H9 (cell line): ENCODE results near the gene PDIA6. TPM values are rescaled to one million over a fixed set of nuclear protein-coding genes. Genes with fewer than 3 reads are reported as not detected.

Experiments
- DNase-seq: peaks from one replicate; pipeline ENCODE4 v3.0.0-alpha.2; 2017
- H2AFZ ChIP-seq: one replicate; pipeline ENCODE4 v1.6.1; 2013; ENCODE audit warnings: mild to moderate bottlenecking, low read length, control low read depth, moderate library complexity
- H2AK5ac ChIP-seq: 2 replicates; pipeline ENCODE4 v1.6.1; 2013; ENCODE audit warnings: low read length, control low read depth, mixed read lengths; ENCODE audit not compliant: insufficient read length
- H2BK120ac ChIP-seq: one replicate; pipeline ENCODE4 v1.6.1; 2013; ENCODE audit warnings: low read depth, mild to moderate bottlenecking, low read length, control low read depth, inconsistent platforms; ENCODE audit not compliant: poor library complexity, severe bottlenecking
- H2BK12ac ChIP-seq: 2 replicates; pipeline ENCODE4 v1.6.1; 2013; ENCODE audit warnings: low read length, control low read depth, mixed read lengths, low read depth; ENCODE audit not compliant: insufficient read length
- H2BK15ac ChIP-seq: 2 replicates; pipeline ENCODE4 v1.6.1; 2013; ENCODE audit warnings: low read depth, low read length, control low read depth
- H2BK20ac ChIP-seq: one replicate; pipeline ENCODE4 v1.6.1; 2013; ENCODE audit warnings: low read depth, mild to moderate bottlenecking, low read length, control low read depth, inconsistent platforms; ENCODE audit not compliant: poor library complexity, severe bottlenecking
- H2BK5ac ChIP-seq: 2 replicates; pipeline ENCODE4 v1.6.1; 2013; ENCODE audit warnings: low read length, control low read depth, mixed read lengths; ENCODE audit not compliant: insufficient read length
- H3K14ac ChIP-seq: 2 replicates; pipeline ENCODE4 v1.6.1; 2013; ENCODE audit warnings: low read length, control low read depth; ENCODE audit not compliant: insufficient read depth
- H3K18ac ChIP-seq: 2 replicates; pipeline ENCODE4 v1.6.1; 2013; ENCODE audit warnings: low read depth, mild to moderate bottlenecking, mixed read lengths, low read length, control low read depth; ENCODE audit not compliant: insufficient read length
- H3K23ac ChIP-seq: 2 replicates; pipeline ENCODE4 v1.6.1; 2013; ENCODE audit warnings: low read length, control low read depth, mixed read lengths, low read depth; ENCODE audit not compliant: insufficient read length
- H3K23me2 ChIP-seq: 2 replicates; pipeline ENCODE4 v1.6.1; 2013; ENCODE audit warnings: low read depth, mild to moderate bottlenecking, mixed read lengths, low read length, control low read depth; ENCODE audit not compliant: insufficient read length, poor library complexity, severe bottlenecking
- H3K27ac ChIP-seq: 2 replicates; pipeline ENCODE4 v1.5.1; 2013; ENCODE audit warnings: low read length, control low read depth, mixed read lengths, low read depth; ENCODE audit not compliant: insufficient read length
- H3K27me3 ChIP-seq: 2 replicates; pipeline ENCODE4 v1.6.1; 2013; ENCODE audit warnings: low read length, control low read depth, inconsistent platforms; ENCODE audit not compliant: insufficient read depth
- H3K4ac ChIP-seq: 2 replicates; pipeline ENCODE4 v1.6.1; 2013; ENCODE audit warnings: low read depth, mild to moderate bottlenecking, control low read depth, inconsistent platforms, low read length, moderate library complexity
- H3K4me1 ChIP-seq: 2 replicates; pipeline ENCODE4 v1.6.1; 2013; ENCODE audit warnings: low read length, control low read depth, inconsistent platforms; ENCODE audit not compliant: insufficient read depth
- H3K4me2 ChIP-seq: 2 replicates; pipeline ENCODE4 v1.6.1; 2013; ENCODE audit warnings: low read length, control low read depth, mixed read lengths; ENCODE audit not compliant: insufficient read length, insufficient read depth
- H3K56ac ChIP-seq: 2 replicates; pipeline ENCODE4 v1.6.1; 2013; ENCODE audit warnings: low read depth, mild to moderate bottlenecking, mixed read lengths, low read length, control low read depth; ENCODE audit not compliant: insufficient read length
- H3K79me1 ChIP-seq: 2 replicates; pipeline ENCODE4 v1.6.1; 2013; ENCODE audit warnings: low read depth, mild to moderate bottlenecking, moderate library complexity, low read length, control low read depth, inconsistent platforms; ENCODE audit not compliant: insufficient read depth, poor library complexity, severe bottlenecking
- H3K79me2 ChIP-seq: 2 replicates; pipeline ENCODE4 v1.6.1; 2013; ENCODE audit warnings: low read length, control low read depth, inconsistent platforms; ENCODE audit not compliant: insufficient read depth
- H3K9ac ChIP-seq: 2 replicates; pipeline ENCODE4 v1.6.1; 2013; ENCODE audit warnings: low read length, control low read depth, mixed read lengths; ENCODE audit not compliant: insufficient read length; ENCODE audit errors: extremely low read depth
- H3K9me3 ChIP-seq: one replicate; pipeline ENCODE4 v1.6.1; 2013; ENCODE audit warnings: low read depth, low read length, inconsistent platforms; ENCODE audit not compliant: control insufficient read depth
- H3T11ph ChIP-seq: one replicate; pipeline ENCODE4 v1.6.1; 2013; ENCODE audit warnings: mild to moderate bottlenecking, low read length, control low read depth, inconsistent platforms
- H4K20me1 ChIP-seq: one replicate; pipeline ENCODE4 v1.6.1; 2013; ENCODE audit not compliant: control insufficient read depth, insufficient read length, insufficient read depth
- H4K5ac ChIP-seq: 2 replicates; pipeline ENCODE4 v1.6.1; 2013; ENCODE audit warnings: low read depth, mild to moderate bottlenecking, mixed read lengths, low read length, control low read depth; ENCODE audit not compliant: insufficient read length
- H4K8ac ChIP-seq: replicated peaks from 2 replicates; pipeline ENCODE4 v1.6.1; 2013; ENCODE audit warnings: low read length, control low read depth, mixed read lengths, low read depth; ENCODE audit not compliant: insufficient read length
- H4K91ac ChIP-seq: 2 replicates; pipeline ENCODE4 v1.6.1; 2013; ENCODE audit warnings: low read depth, mild to moderate bottlenecking, moderate library complexity, mixed read lengths, low read length, control low read depth; ENCODE audit not compliant: insufficient read length
- H3K27ac Mint-ChIP-seq, 3 experiments: 2 replicates in 2 of 3; 3 replicates in 1 of 3; pipeline ENCODE4 v1.8.0; 2020 to 2021; ENCODE audit warnings: mixed read lengths in 3 of 3, mild to moderate bottlenecking in 1 of 3, moderate library complexity in 1 of 3
- H3K27me3 Mint-ChIP-seq: 2 replicates; pipeline ENCODE4 v1.8.0; 2021; ENCODE audit warnings: low read depth, mild to moderate bottlenecking, moderate library complexity, mixed read lengths
- H3K36me3 Mint-ChIP-seq, 3 experiments: 2 replicates in 2 of 3; 3 replicates in 1 of 3; pipeline ENCODE4 v1.8.0; 2020 to 2021; ENCODE audit warnings: low read depth in 3 of 3, mixed read lengths in 3 of 3; ENCODE audit not compliant: insufficient read depth in 1 of 3
- H3K4me1 Mint-ChIP-seq, 2 experiments: 2 replicates each; pipeline ENCODE4 v1.8.0; 2020; ENCODE audit warnings: mixed read lengths in 2 of 2
- H3K4me3 Mint-ChIP-seq, 2 experiments: 2 replicates in 1 of 2; 3 replicates in 1 of 2; pipeline ENCODE4 v1.8.0; 2020 to 2021; ENCODE audit warnings: mild to moderate bottlenecking in 2 of 2, mixed read lengths in 2 of 2, moderate library complexity in 1 of 2
- H3K9me3 Mint-ChIP-seq, 2 experiments: 2 replicates in 1 of 2; 3 replicates in 1 of 2; pipeline ENCODE4 v1.8.0; 2020; ENCODE audit warnings: mild to moderate bottlenecking in 2 of 2, mixed read lengths in 2 of 2, moderate library complexity in 1 of 2
- WGBS: extraction: QIAGEN DNeasy Blood & Tissue Kit; methylation state at CpG from one replicate; pipeline ENCODE4 v1.1.7; 2013; ENCODE audit warnings: missing lambda C conversion rate, low lambda C conversion rate, mixed read lengths; ENCODE audit not compliant: insufficient read length; ENCODE audit errors: extremely low coverage; 5-methylcytosine and 5-hydroxymethylcytosine counted together
- total RNA-seq: library from RNA; stranded (reverse); gene quantifications from 2 replicates; pipeline ENCODE4 v1.2.1, GENCODE V29; 2021
- TF ChIP-seq, protein P1 (sequence below): fragments of 200-600 bp; sonication (generic); conservative IDR thresholded peaks from 3 replicates; pipeline ENCODE4 v1.8.0; 2021; ENCODE audit warnings: antibody characterized with exemption, mild to moderate bottlenecking

PDIA6 gene
- total RNA-seq, 1 experiment from 2014 or later = 301 TPM

DNA sequence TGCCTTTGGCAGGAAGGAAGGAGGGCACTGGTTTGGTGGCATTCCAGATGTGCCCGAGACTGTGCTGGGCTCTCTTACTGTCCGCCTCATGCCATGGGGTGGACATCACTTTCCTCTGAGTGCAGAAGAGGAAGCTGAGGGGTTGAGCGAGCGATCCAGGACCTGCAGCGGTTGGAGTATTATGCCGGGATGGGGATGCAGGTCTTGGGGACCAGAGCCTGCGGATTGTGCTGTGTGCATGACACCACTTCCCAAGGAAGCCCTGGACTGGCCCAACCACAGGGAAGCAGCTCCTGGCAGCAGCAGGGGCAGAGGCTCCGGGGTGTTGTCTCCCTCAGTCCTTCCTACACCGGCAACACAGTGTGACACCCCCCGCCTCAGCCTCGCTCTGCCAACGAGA, 46.7 kb downstream of the PDIA6 start:
- no peak overlapping the region for H3T11ph ChIP-seq
- H3K27me3 Mint-ChIP-seq = peaks cover 7% of the 10 kb centered on the region
- H3K9ac ChIP-seq = no peak overlapping the region
- no peak overlapping the region for H4K5ac ChIP-seq
- no peak overlapping the region; a peak in 1 of 5 replicates for H3K4me3 Mint-ChIP-seq
- no peak overlapping the region for H3K14ac ChIP-seq
- no peak overlapping the region for H2AK5ac ChIP-seq
- no peak overlapping the region for H2BK12ac ChIP-seq
- H2BK20ac ChIP-seq = no peak overlapping the region
- no peak overlapping the region for H3K23ac ChIP-seq
- no peak overlapping the region for H4K91ac ChIP-seq
- H3K56ac ChIP-seq = no peak overlapping the region
- H3K27me3 ChIP-seq = no peaks in the 10 kb centered on the region
- H3K79me1 ChIP-seq = no peaks in the 10 kb centered on the region
- H3K4ac ChIP-seq = no peak overlapping the region
- no peak overlapping the region for H2AFZ ChIP-seq
- no peak overlapping the region for H4K8ac ChIP-seq
- no peak overlapping the region; a peak in 1 of 7 replicates for H3K27ac Mint-ChIP-seq
- H3K4me1 ChIP-seq = no peaks in the 10 kb centered on the region
- H3K9me3 Mint-ChIP-seq = no peaks in the 10 kb centered on the region
- H4K20me1 ChIP-seq = no peaks in the 10 kb centered on the region
- H3K36me3 Mint-ChIP-seq = no peaks in the 10 kb centered on the region
- H3K79me2 ChIP-seq = no peaks in the 10 kb centered on the region
- WGBS = no CpG with 5 or more reads among the region's 12 CpGs
- no peak overlapping the region for H3K27ac ChIP-seq
- TF ChIP-seq, protein P1, sequence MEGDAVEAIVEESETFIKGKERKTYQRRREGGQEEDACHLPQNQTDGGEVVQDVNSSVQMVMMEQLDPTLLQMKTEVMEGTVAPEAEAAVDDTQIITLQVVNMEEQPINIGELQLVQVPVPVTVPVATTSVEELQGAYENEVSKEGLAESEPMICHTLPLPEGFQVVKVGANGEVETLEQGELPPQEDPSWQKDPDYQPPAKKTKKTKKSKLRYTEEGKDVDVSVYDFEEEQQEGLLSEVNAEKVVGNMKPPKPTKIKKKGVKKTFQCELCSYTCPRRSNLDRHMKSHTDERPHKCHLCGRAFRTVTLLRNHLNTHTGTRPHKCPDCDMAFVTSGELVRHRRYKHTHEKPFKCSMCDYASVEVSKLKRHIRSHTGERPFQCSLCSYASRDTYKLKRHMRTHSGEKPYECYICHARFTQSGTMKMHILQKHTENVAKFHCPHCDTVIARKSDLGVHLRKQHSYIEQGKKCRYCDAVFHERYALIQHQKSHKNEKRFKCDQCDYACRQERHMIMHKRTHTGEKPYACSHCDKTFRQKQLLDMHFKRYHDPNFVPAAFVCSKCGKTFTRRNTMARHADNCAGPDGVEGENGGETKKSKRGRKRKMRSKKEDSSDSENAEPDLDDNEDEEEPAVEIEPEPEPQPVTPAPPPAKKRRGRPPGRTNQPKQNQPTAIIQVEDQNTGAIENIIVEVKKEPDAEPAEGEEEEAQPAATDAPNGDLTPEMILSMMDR = no peak
- H3K18ac ChIP-seq = no peak overlapping the region
- no peak overlapping the region for H2BK5ac ChIP-seq
- no peaks in the 10 kb centered on the region for H3K9me3 ChIP-seq
- peaks cover 7 to 14% of the 10 kb centered on the region in 2 experiments for H3K4me1 Mint-ChIP-seq
- H3K4me2 ChIP-seq = no peak overlapping the region
- no peak overlapping the region for H2BK15ac ChIP-seq
- H2BK120ac ChIP-seq = no peak overlapping the region
- H3K23me2 ChIP-seq = no peaks in the 10 kb centered on the region
- DNase-seq = no peak
